ENCODE measurements around the gene HMG20B. TPM values are rescaled to one million over a fixed set of nuclear protein-coding genes. Genes with fewer than 3 reads are reported as not detected.
"Not testable (repeated sequence)": the region's sequence is repeated elsewhere in the genome, so short reads cannot be mapped to it uniquely, and the experiment has no call there.

Gene HMG20B
- total RNA-seq, result 55.1 TPM
- long read RNA-seq, transcript HMG20B-202 (10 exons, 1,596 nt), result major isoform, 338 of 404 reads
- long read RNA-seq, partial matches to known transcripts, result 45 of 404 reads
- long read RNA-seq, other reads (novel, unspliced or antisense), result 21 of 404 reads

DNA sequence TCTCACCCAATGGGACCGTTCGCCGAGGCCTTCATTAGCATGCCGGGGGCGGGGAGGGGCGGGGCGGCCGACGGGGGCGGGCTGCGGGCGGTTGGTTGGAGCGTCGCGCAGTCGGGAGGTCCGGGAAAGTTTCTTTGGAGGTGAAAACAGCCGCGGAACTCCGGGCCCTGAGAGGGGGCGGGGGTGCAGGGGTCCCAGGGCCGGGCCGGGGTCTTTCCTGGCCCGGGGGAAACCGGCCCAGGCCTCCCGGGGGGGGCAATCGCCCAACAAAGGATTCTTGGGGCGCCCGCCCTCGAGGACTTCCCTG, at the start of gene HMG20B:
Gene HMG20B, plus strand, starts transcription at position 90 of the 307 bp plus-strand sequence. CDS start 366 bp downstream, outside the sequence.
- no peak for DNase-seq (ENCODE audit: low spot score)

DNA sequence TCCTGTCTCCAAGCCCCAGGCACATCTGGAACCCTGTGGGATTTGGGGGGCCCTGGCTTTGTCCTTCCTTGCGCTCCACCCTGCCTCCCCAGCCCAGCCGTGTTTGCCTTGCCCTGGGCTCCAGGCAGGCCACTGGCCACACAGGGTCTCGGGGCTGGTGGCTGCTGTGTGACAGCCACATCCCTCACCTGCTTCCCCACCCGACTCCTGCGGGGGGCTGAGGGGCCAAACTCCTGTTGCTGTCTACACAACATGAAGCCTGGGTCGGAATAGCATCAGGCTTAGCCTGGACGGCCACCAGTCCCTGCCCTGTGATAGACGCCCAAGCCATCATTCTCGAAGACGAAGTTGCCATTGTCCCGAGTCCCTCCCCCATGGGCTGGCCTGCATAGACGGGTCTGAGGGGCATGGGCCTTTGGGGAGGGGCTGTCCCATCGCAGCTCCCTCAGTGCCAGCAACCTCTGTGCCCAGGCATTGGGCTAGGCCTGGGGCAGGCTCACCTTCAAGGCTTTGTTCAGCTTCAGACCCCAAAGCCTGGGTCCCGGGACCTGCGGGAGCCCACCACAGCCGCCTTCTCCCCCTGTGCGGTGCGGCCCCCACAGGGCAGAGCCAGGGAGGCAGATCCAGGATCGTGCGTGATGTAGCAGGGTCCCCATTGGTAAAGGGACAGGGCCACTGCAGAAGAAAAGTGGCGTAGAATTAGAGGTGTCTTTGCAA, 49.2 kb upstream of the HMG20B start:
- DNase-seq (ENCODE audit: low spot score), result no peak

DNA sequence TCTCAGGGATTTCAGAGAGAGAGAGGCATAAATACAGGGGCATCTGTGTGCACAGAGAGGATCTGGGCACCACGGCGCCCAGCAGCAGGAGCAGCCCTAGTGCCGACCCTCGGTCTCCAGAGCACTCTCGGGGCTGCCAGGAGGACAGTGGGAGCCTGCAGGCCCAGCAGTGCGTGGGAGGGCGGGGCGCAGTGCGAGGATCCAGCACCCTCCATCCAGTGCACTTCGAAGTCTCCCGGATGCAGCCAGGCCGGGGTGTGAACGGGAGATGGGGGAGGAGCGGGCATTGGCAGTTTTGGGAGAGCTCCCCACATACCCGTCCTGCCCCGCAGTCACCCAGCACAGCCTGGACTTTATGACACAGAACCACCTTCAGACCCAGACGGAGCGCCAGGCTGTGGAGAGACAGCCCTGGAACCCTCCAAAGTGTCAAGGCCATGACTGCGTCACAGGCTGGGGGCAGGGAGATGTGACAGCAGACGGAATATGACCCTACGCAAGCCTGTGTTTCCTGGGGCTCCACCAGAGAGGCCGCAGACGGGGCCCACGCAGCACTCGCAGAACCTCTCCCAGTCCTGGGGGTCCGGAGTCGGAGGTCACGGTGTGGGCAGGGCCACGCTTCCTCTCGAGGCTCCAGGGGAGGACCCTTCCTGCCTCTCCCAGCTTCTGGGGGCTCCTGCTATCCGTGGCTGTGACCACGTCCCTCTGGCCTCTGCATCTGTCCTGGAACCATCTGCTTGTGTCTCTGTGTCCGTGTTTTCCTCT, 48.5 kb upstream of the HMG20B start:
- DNase-seq (ENCODE audit: low spot score), result no peak

DNA sequence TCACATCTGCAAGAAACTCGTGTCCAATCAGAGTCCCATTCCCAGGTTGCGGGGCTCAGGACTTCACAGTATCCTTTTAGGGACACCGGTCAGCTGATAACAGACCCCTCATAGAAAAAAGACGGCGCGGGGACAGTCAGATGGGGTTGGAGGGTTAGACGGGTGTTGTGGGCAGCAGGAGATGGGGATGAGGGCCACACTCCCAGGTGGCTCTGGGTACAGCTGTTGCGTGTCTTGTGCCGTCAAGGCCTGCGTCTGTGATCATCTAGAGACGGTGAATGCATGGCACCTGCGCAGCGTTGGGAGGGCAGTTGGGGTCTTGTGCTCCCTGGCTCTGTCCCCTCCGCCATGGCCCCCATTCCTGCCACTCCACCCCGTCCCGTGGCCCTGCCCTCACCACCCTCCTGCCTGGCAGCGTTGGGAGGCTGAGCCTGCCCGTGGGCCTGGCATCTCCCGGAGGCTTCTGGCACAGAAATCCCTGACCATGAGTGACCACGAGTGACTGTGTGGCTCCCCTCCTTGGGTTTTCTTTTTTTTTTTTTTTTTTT, 47.8 kb upstream of the HMG20B start:
- no peak for DNase-seq (ENCODE audit: low spot score)

GRCh38 chr19:3526507-3527237, 46.1 kb upstream of the HMG20B start:
- DNase-seq (ENCODE audit: low spot score), result no peak

DNA sequence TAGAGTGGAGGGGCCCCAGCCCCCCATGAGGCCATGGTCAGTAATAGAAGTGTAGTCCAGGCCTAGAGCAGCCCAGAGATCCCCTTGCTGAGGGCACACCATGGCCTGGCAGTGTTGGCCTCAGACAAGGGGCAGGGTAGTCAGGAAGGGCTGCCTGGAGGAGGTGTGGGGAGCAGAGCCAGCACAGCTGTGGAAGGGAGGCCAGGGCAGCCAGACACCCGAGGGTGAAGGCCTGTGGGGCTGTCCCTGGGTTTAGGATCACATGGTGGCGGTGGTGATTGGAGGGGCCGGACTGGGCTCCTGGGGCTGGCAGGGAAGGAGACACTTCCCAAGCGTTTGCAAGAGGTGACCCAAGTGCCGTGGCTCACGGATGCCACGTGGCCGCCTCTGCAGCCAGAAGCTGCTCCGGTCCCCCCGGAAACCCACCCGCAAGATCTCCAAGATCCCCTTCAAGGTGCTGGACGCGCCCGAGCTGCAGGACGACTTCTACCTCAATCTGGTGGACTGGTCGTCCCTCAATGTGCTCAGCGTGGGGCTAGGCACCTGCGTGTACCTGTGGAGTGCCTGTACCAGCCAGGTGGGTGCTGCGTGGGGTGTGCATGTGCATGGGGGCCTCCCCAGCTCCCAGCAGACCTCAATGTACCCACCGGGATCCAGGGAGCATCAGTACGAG, 45.4 kb upstream of the HMG20B start:
- no peak for DNase-seq (ENCODE audit: low spot score)

GRCh38 chr19:3528080-3528479, 44.7 kb upstream of the HMG20B start:
- no peak for DNase-seq (ENCODE audit: low spot score)

- no peak for DNase-seq (ENCODE audit: low spot score)
Observed at GRCh38 chr19:3528539-3529211, 44.1 kb upstream of the HMG20B start.

- not testable (repeated sequence) for DNase-seq (ENCODE audit: low spot score)
Observed at GRCh38 chr19:3529299-3529698, 43.4 kb upstream of the HMG20B start.

GRCh38 chr19:3530389-3530788, 42.4 kb upstream of the HMG20B start:
- DNase-seq (ENCODE audit: low spot score), result no peak

DNA sequence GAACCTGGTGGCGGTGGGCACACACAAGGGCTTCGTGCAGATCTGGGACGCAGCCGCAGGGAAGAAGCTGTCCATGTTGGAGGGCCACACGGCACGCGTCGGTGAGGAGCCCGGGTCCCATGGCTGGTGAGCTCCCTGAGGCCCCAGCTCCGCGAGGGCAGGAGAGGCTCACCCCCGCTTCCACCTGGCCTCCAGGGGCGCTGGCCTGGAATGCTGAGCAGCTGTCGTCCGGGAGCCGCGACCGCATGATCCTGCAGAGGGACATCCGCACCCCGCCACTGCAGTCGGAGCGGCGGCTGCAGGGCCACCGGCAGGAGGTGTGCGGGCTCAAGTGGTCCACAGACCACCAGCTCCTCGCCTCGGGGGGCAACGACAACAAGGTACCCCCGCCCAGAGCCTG, 41.0 kb upstream of the HMG20B start:
- DNase-seq (ENCODE audit: low spot score), result no peak

DNA sequence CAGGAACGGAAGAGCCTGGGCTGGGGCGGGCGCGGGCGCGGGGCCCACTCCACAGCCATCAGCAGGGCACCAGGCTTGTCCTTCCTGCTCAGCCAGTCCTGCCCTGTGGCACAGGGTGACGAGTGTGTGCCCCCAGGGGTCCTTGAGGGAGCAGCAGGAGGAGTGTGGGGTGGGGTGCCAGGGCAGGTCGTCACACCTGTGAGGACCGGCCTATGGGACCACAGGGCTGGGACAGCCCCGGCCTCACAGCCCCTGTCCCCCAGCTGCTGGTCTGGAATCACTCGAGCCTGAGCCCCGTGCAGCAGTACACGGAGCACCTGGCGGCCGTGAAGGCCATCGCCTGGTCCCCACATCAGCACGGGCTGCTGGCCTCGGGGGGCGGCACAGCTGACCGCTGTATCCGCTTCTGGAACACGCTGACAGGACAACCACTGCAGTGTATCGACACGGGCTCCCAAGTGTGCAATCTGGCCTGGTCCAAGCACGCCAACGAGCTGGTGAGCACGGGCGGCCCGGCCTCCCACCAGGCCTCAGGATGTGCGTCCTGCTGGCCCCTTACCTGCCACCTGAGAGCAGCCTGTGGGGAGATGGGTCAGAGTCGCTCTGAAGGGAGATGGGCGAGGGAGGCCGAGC, 40.5 kb upstream of the HMG20B start:
- DNase-seq (ENCODE audit: low spot score), result no peak

DNA sequence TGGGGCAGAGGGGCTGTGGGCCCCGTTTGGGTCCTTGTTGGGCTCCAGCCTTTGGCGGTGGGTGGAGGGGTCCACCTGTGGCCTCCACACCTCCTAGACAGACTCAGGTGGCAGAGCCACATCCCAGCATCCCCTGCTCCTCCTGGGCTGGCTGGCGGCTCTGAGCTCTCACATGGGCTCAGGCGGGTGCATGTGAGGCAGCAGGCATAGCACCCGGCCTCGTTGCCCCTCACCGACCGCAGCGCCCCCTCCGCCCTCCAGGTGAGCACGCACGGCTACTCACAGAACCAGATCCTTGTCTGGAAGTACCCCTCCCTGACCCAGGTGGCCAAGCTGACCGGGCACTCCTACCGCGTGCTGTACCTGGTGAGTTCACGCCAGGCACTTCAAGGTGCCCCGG, 39.7 kb upstream of the HMG20B start:
- no peak for DNase-seq (ENCODE audit: low spot score)

DNA sequence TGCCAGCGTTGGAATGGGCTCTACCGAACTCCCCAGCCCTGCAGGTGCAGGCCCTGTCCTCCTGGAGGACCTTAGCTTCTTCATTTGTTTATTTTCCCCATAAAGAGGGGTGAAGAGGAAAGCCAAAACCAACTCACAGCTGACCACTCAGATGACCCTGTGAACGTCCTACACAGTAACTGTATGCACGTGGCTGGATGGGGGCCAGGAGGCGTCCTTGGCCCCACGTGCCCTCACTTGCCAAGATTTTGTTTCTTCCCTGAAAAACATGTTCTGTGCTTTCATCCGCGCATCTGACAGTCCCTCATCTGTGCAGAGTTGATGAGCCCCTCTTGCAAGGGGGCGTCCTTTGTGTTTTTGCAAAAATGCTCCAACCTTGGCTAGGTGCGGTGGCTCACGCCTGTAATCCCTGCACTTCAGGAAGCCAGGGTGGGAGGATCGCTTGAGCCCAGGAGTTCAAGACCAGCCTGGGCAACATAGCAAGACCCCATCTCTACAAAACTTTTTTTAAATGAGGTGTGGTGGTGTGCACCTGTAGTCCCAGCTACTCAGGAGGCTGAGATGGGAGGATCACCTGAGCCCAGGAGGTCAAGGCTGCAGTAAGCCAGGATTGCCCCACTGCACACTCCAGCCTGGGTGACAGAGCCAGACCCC, 39.1 kb upstream of the HMG20B start:
- no peak for DNase-seq (ENCODE audit: low spot score)

- DNase-seq (ENCODE audit: low spot score), result no peak
Observed at GRCh38 chr19:3534375-3535234, 38.1 kb upstream of the HMG20B start.

DNA sequence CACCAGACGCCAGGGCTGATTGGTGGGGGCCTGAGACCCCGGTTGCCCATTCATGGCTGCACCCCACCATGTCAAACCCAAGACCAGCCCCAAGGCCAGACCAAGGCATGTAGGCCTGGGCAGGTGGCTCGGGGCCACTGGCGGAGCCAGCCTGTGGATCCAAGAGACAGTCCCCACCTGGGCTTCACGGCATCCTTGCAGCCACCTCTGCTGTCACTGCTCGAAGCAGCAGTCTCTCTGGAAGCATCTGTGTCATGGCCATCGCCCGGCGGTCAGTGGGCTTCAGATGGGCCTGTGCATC, 37.6 kb upstream of the HMG20B start:
- DNase-seq (ENCODE audit: low spot score), result no peak

- DNase-seq (ENCODE audit: low spot score), result no peak
Observed at GRCh38 chr19:3535563-3535965, 37.2 kb upstream of the HMG20B start.

DNA sequence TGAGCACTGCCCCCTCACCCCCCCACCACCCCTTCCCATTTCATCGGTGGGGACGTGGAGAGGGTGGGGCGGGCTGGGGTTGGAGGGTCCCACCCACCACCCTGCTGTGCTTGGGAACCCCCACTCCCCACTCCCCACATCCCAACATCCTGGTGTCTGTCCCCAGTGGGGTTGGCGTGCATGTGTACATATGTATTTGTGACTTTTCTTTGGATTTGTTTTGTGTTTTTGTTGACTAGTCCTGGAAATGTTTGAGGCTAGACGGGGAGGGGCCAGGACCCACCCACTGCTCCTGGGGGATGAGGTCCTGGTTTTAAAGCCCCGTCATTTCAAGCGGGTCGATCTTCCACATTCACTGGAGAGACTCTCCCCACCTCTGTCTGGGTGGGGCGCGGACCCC, 36.8 kb upstream of the HMG20B start:
- no peak for DNase-seq (ENCODE audit: low spot score)

Measured in mesenteric fat pad (tissue), 1 donor.